Colonic mucosa (tissue), 4 donors: ENCODE measurements around the gene DDI1. TPM values are rescaled to one million over a fixed set of nuclear protein-coding genes. Genes with fewer than 3 reads are reported as not detected.

ENCODE experiments used
- DNase-seq: peaks from one replicate; pipeline ENCODE4 v3.0.0-alpha.2; 2020
- H3K27ac ChIP-seq: fragments of 200-600 bp; one replicate; pipeline ENCODE4 v1.8.0; 2021
- H3K27me3 ChIP-seq: fragments of 200-600 bp; one replicate; pipeline ENCODE4 v1.8.0; 2021
- H3K36me3 ChIP-seq: fragments of 200-600 bp; one replicate; pipeline ENCODE4 v1.8.0; 2021
- H3K4me1 ChIP-seq: fragments of 200-600 bp; one replicate; pipeline ENCODE4 v1.8.0; 2021; ENCODE audit warnings: mild to moderate bottlenecking
- H3K4me3 ChIP-seq: fragments of 200-600 bp; one replicate; pipeline ENCODE4 v1.8.0; 2021
- H3K9ac ChIP-seq, 2 donors: one replicate each; pipeline ENCODE4 v1.7.0; 2013; ENCODE audit warnings: control low read depth in 2 of 2, low read depth in 2 of 2, low read length in 2 of 2
- H3K9me3 ChIP-seq: fragments of 200-600 bp; one replicate; pipeline ENCODE4 v1.8.0; 2021
- CTCF ChIP-seq: fragments of 200-600 bp; IDR thresholded peaks from one replicate; pipeline ENCODE4 v1.8.0; 2022; ENCODE audit warnings: antibody characterized with exemption, mild to moderate bottlenecking
- intact Hi-C: fragments of 100-400 bp; cut with DNase I; formaldehyde crosslinking; loops from one replicate; pipeline ENCODE4 v1.14.1; 2022
- total RNA-seq, 2 donors: library from RNA; stranded (reverse); fragmentation: NEBNext Ultra II Directional in 1 of 2; extraction: Animal tissue kit (Norgen Biotek cat#: 25700) in 1 of 2; gene quantifications; one replicate each; pipeline ENCODE4 v1.2.1, GENCODE V29; 2021
- donor health status: healthy.
- donor health status: DM: no; HTN: no; CAD: no.
- donor health status: DM: no; HTN: no; CAD: no.

The DDI1 gene
- total RNA-seq, 2 donors from 2014 or later, result not detected

GRCh38 chr11:104001561-104002056 lies 34.8 kb upstream of the DDI1 start:
- no peak for DNase-seq
- Histone ChIP-seq H3K4me1 (no peaks in the 10 kb centered on the region), H3K27me3 (no peaks in the 10 kb centered on the region), H3K27ac (no peak overlapping the region), H3K4me3 (no peak overlapping the region), H3K9me3 (no peaks in the 10 kb centered on the region), H3K9ac (no peak overlapping the region), H3K36me3 (no peaks in the 10 kb centered on the region)
- intact Hi-C loops, result no loop called here
- TF ChIP-seq CTCF, result no peak

- Histone ChIP-seq H3K27ac (no peak overlapping the region), H3K4me3 (no peak overlapping the region), H3K36me3 (no peaks in the 10 kb centered on the region), H3K4me1 (no peaks in the 10 kb centered on the region), H3K27me3 (no peaks in the 10 kb centered on the region), H3K9me3 (no peaks in the 10 kb centered on the region), H3K9ac (no peak overlapping the region)
- DNase-seq, result no peak
- TF ChIP-seq CTCF, result no peak
- intact Hi-C loops, result no loop called here
These were observed 32.9 kb upstream of the DDI1 start for GRCh38 chr11:104003491-104003890.

DNA sequence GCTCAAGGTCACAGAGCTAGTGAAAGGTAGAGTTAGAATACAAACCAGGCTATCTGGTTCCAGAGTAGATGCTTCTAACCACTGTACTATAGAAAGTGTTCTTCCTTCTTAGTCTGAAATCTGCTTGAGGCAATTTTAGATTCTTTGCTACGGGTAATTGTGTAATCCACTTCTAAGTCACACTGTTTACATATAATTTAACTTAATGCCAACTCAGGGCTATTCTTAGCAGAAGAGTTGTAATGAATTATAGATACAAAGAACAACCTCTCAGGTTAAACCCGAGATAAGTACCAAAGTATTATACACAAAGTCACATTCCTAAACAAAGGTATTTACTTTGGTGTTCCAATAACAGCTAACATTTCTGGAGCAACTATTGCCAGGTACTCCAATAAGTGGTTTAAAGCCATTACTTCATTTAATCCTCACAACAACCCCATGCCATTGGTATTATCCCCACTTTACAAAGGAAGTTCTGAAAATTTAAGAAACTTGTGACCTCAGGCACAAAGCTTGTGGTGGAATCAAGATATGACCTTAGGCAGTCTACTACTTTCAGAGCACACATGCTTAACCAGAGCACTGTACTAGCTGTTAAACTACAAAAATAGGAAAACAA lies 31.1 kb upstream of the DDI1 start:
- no peaks in the 10 kb centered on the region for H3K4me1 ChIP-seq
- H3K9me3 ChIP-seq, result no peaks in the 10 kb centered on the region
- no peak overlapping the region for H3K9ac ChIP-seq
- no peak for TF ChIP-seq CTCF
- H3K27me3 ChIP-seq, result no peaks in the 10 kb centered on the region
- H3K36me3 ChIP-seq, result no peaks in the 10 kb centered on the region
- intact Hi-C loops, result no loop called here
- H3K4me3 ChIP-seq, result no peak overlapping the region
- no peak for DNase-seq
- H3K27ac ChIP-seq, result no peak overlapping the region

DNA sequence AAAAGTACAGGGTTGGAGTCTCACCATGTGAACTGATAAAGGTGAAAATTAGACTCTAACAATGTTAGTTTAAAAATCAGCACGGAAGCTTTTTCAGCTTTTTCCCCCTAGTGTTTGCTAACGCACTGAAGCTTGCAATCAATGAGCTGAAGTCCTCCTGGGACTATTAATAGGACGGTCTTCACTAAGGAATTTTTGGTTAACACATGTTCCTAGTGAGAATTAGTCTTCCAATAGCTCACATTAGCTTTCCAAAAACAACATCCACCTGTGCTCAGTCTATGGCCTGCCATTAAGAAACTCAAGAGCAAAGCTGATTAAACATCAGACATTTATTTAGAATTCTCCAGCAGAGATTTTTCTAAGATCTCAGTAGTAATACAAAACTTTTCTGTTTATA lies 26.7 kb upstream of the DDI1 start:
- TF ChIP-seq CTCF, result no peak
- DNase-seq, result no peak
- Histone ChIP-seq H3K4me1 (no peaks in the 10 kb centered on the region), H3K4me3 (no peak overlapping the region), H3K9me3 (no peaks in the 10 kb centered on the region), H3K27ac (no peak overlapping the region), H3K9ac (no peak overlapping the region), H3K36me3 (no peaks in the 10 kb centered on the region), H3K27me3 (no peaks in the 10 kb centered on the region)
- intact Hi-C loops, result no loop called here

GRCh38 chr11:104011044-104011443 lies 25.4 kb upstream of the DDI1 start:
- H3K27ac ChIP-seq, result no peak overlapping the region
- intact Hi-C loops, result no loop called here
- no peak overlapping the region for H3K9ac ChIP-seq
- H3K27me3 ChIP-seq, result no peaks in the 10 kb centered on the region
- no peak overlapping the region for H3K4me3 ChIP-seq
- no peak for TF ChIP-seq CTCF
- no peaks in the 10 kb centered on the region for H3K4me1 ChIP-seq
- no peaks in the 10 kb centered on the region for H3K9me3 ChIP-seq
- no peak for DNase-seq
- no peaks in the 10 kb centered on the region for H3K36me3 ChIP-seq
